Measurements from ENCODE around the gene EIF4H.

Gene EIF4H

DNA sequence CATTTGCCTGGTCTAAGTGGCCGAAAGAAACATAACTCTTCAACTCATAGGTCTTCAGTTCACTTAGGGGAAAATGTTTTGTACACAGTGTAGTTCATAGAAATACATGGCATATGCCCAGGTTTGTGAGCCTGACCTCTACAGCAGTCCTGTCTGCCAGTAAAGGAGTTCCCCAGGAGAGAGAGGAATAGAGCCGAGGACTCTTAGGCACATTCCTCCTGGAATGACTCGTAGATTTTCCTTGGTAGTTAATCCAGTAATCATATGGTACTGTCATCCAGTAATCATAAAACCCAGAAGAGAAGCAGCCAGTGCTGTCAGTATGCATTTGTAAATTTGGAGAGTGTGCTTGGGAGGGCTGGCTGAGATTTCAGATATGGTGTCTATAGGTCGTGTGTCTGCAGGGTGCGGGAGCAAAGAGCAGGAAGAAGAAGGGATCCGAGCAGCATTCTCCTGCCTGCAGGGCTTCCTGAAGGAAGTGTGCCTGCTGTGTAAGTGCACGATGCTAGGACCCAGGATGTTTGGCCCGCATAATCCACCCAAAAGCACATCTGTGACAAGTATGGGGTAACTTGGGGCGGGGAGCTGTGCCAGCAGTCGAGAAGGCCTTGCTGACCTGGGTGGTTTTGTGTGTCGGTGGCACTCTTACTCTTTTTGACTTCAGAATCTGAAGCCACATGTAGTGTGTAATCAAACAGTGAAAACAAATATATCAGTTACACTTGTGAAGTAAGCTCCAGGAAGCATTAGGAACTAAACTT lies 13.9 kb downstream of the EIF4H start:
- TF ChIP-seq GABPA (IDR thresholded peaks at IDR 0.05; ENCODE audit: low read depth), result no peak
- TF ChIP-seq, protein P1, sequence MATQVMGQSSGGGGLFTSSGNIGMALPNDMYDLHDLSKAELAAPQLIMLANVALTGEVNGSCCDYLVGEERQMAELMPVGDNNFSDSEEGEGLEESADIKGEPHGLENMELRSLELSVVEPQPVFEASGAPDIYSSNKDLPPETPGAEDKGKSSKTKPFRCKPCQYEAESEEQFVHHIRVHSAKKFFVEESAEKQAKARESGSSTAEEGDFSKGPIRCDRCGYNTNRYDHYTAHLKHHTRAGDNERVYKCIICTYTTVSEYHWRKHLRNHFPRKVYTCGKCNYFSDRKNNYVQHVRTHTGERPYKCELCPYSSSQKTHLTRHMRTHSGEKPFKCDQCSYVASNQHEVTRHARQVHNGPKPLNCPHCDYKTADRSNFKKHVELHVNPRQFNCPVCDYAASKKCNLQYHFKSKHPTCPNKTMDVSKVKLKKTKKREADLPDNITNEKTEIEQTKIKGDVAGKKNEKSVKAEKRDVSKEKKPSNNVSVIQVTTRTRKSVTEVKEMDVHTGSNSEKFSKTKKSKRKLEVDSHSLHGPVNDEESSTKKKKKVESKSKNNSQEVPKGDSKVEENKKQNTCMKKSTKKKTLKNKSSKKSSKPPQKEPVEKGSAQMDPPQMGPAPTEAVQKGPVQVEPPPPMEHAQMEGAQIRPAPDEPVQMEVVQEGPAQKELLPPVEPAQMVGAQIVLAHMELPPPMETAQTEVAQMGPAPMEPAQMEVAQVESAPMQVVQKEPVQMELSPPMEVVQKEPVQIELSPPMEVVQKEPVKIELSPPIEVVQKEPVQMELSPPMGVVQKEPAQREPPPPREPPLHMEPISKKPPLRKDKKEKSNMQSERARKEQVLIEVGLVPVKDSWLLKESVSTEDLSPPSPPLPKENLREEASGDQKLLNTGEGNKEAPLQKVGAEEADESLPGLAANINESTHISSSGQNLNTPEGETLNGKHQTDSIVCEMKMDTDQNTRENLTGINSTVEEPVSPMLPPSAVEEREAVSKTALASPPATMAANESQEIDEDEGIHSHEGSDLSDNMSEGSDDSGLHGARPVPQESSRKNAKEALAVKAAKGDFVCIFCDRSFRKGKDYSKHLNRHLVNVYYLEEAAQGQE (IDR thresholded peaks at IDR 0.05; ENCODE audit: insufficient replicate concordance, low read depth), result no peak
- TF ChIP-seq POLR2AphosphoS5 (IDR thresholded peaks at IDR 0.05; ENCODE audit: low read depth), result no peak
- no peak for TF ChIP-seq SPI1 (IDR thresholded peaks at IDR 0.05; ENCODE audit: borderline replicate concordance, low read depth)
- TF ChIP-seq, protein P2, sequence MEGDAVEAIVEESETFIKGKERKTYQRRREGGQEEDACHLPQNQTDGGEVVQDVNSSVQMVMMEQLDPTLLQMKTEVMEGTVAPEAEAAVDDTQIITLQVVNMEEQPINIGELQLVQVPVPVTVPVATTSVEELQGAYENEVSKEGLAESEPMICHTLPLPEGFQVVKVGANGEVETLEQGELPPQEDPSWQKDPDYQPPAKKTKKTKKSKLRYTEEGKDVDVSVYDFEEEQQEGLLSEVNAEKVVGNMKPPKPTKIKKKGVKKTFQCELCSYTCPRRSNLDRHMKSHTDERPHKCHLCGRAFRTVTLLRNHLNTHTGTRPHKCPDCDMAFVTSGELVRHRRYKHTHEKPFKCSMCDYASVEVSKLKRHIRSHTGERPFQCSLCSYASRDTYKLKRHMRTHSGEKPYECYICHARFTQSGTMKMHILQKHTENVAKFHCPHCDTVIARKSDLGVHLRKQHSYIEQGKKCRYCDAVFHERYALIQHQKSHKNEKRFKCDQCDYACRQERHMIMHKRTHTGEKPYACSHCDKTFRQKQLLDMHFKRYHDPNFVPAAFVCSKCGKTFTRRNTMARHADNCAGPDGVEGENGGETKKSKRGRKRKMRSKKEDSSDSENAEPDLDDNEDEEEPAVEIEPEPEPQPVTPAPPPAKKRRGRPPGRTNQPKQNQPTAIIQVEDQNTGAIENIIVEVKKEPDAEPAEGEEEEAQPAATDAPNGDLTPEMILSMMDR (IDR thresholded peaks at IDR 0.05; ENCODE audit: insufficient read depth, low read length), result no peak
- Histone ChIP-seq H3K27me3 (ENCODE audit: insufficient read depth, poor library complexity, severe bottlenecking) (no peaks in the 10 kb centered on the region), H3K4me3 (replicated peaks; ENCODE audit: insufficient read depth, low read length) (no peak overlapping the region), H3K27ac (replicated peaks) (no peak overlapping the region)
- DNase-seq (ENCODE audit: low read depth in 1 of 2, low spot score in 1 of 2), result no peak

DNA sequence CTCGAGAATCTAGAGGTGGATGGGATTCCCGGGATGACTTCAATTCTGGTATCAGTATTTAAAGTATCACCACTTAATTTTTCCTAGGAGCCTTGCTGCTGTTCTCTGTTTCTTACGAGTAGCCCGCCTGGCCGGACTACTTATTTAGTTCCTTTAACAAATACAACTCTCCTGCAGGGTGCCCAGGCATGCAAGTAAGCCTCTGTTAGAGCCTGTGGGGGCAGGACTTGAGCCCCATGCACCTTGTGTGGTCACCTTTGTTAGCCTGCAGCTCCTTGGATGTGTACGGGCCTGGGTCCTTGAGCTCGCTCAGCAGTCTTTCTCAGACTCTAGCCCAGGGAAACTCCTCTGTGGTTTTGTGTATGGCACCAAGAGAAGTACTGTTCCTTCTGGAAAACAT lies 16.1 kb downstream of the EIF4H start:
- Histone ChIP-seq H3K27ac (replicated peaks) (no peak overlapping the region), H3K27me3 (ENCODE audit: insufficient read depth, poor library complexity, severe bottlenecking) (no peaks in the 10 kb centered on the region), H3K4me3 (replicated peaks; ENCODE audit: insufficient read depth, low read length) (no peak overlapping the region)
- TF ChIP-seq SPI1 (IDR thresholded peaks at IDR 0.05; ENCODE audit: borderline replicate concordance, low read depth) (no peak), POLR2AphosphoS5 (IDR thresholded peaks at IDR 0.05; ENCODE audit: low read depth) (no peak), GABPA (IDR thresholded peaks at IDR 0.05; ENCODE audit: low read depth) (no peak)
- TF ChIP-seq, protein P1 (IDR thresholded peaks at IDR 0.05; ENCODE audit: insufficient replicate concordance, low read depth), result no peak
- TF ChIP-seq, protein P2 (IDR thresholded peaks at IDR 0.05; ENCODE audit: insufficient read depth, low read length), result no peak
- no peak for DNase-seq (ENCODE audit: low read depth in 1 of 2, low spot score in 1 of 2)

DNA sequence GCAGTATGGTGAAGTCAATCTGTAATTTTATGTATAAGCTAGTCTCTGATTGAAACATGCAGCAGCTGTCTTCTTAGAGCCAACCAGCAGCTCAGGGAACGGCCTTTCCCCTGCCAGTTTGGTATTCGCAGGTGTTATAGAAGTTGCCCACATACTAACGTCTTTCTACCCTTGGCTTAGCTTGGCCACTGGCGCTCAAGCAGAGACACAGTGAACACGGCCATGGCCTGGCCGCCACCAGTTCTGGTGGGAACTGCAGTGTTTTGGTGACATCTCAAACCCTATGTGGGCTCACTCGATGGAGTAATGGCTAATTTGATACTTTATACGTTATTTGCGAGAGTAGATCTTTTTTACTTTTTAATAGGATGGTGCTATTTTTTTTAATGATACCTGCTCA lies 17.1 kb downstream of the EIF4H start:
- H3K4me3 ChIP-seq (replicated peaks; ENCODE audit: insufficient read depth, low read length), result no peak overlapping the region
- no peaks in the 10 kb centered on the region for H3K27me3 ChIP-seq (ENCODE audit: insufficient read depth, poor library complexity, severe bottlenecking)
- DNase-seq (ENCODE audit: low read depth in 1 of 2, low spot score in 1 of 2), result no peak
- TF ChIP-seq GABPA (IDR thresholded peaks at IDR 0.05; ENCODE audit: low read depth) (no peak), SPI1 (IDR thresholded peaks at IDR 0.05; ENCODE audit: borderline replicate concordance, low read depth) (no peak), POLR2AphosphoS5 (IDR thresholded peaks at IDR 0.05; ENCODE audit: low read depth) (no peak)
- TF ChIP-seq, protein P2 (IDR thresholded peaks at IDR 0.05; ENCODE audit: insufficient read depth, low read length), result no peak
- TF ChIP-seq, protein P1 (IDR thresholded peaks at IDR 0.05; ENCODE audit: insufficient replicate concordance, low read depth), result no peak
- no peak overlapping the region for H3K27ac ChIP-seq (replicated peaks)

All from HL-60 (cell line).